Activated T-cell treated with anti-CD3 and anti-CD28 coated beads for 1 hour (primary cell): Measurements from ENCODE around the gene OR4M1.
"Not testable (repeated sequence)": the region's sequence is repeated elsewhere in the genome, so short reads cannot be mapped to it uniquely, and the experiment has no call there.

ENCODE experiments used
- DNase-seq: peaks from one replicate; pipeline ENCODE4 v3.0.0-alpha.2; 2020; ENCODE audit warnings: low read depth

The OR4M1 gene

GRCh38 chr14:19773204-19773603 is at the start of gene OR4M1:
Gene OR4M1, plus strand, starts transcription at chr14:19773504. Its CDS starts 6,819 bp downstream, at chr14:19780323.
- DNase-seq, result not testable (repeated sequence)

DNA sequence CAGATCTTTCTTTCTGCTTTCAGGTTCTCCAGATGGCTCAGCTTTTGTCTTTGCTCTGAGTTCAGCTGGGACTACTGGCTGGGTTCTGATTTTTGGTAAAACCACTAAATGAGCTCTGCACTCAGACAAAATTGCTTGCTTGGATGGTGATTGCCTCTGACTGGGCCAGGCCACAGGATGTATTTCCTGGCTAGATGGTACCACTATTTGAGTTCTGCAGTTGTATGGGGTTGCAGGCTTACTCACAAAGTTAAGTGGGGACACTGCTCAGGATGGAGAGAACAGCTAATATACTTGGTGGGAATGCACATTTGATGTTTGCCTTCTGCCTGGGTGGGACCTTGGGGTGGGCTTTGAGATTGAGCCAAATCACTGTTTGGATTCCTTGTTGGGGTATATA is 43.9 kb upstream of the OR4M1 start:
- DNase-seq, result no peak

- DNase-seq, result no peak
Measured at GRCh38 chr14:19729763-19730162, 43.5 kb upstream of the OR4M1 start.

- DNase-seq, result not testable (repeated sequence)
Measured at GRCh38 chr14:19733893-19734292, 39.4 kb upstream of the OR4M1 start.

DNA sequence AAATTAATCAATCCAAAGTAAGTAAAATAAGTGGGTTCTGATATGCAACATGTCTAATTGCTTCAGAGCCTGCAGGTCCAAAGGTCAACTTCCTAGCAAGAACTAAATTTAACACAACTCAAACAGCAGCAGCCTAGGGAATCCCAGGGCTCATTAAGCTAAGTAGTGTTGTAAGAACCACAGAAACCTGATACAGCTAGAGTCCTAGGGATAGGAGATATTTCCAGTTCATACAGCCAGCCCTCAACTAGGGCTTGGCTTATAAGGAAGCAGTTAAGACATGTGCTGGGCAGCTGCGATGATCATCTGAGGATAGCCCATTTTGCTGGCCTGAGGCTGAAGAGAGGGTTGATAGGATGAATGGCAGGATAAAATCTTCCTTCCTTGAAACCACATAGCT is 30.0 kb upstream of the OR4M1 start, which contains the start of gene OR4Q3:
OR4Q3 (plus strand) TSS at position 316 of the 400 bp plus-strand sequence.
- no peak for DNase-seq

DNA sequence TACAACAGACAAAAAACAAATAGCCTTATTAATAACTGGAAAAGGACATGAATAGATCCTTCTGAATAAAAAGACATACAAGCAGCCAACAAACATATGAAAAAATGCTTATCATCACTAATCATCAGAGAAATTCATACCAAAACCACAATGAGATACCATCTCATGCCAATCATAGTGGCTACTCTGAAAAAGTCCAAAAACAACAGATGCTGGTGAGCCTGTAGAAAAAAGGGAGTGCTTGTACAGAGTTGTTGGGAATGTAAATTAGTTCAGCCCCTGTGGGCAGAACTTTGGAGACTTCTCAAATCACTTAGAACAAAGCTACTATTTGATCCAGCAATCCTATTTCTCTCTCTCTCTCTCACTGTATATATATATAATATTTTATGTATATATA is 21.0 kb upstream of the OR4M1 start:
- not testable (repeated sequence) for DNase-seq

DNA sequence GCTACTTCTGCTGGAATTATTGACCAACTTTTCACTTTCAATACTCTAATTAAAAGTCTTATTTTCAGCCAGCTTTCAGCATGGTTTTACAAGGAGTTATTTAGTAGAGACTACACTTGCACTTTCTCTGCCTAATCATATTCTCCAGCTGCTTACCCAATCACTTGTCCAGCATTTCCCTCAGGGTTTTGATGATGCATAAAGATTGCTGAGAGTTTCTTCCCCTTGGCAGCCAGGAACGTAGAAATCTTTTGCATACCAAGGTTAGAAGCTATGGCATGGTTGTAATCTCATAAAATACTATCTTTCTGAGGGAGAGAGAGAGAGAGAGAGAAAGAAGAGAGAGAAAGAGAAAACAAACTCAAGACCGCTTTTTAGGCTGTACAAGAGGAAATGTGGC is 19.1 kb upstream of the OR4M1 start:
- DNase-seq, result no peak

GRCh38 chr14:19771491-19771890 is 1.8 kb upstream of the OR4M1 start:
- not testable (repeated sequence) for DNase-seq

DNA sequence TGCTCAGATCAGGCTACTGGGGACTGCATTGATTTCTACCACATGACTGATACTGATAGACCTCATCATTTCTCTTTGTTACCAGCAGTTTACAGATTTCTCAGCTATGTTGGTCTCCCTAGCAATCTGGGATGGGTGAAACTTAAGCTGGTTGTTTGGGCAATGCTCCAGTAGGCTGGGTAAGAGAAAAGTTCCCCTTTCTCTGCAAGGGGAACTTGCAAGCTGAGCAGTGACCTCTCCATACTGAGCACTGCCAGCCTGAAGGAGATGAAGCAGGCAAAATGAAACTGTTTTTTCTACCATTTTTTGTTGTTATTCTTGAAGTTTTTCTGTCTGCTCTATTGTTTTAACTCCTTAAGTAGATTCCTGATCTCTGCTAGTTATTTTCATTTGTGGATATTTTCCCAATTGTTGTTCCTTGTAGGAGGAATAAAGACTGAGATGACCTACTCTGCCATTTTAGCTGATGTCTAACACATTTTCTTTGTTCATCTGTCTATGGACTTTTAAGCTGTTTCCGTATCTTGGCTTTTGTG is 1.3 kb upstream of the OR4M1 start:
- DNase-seq, result no peak

DNA sequence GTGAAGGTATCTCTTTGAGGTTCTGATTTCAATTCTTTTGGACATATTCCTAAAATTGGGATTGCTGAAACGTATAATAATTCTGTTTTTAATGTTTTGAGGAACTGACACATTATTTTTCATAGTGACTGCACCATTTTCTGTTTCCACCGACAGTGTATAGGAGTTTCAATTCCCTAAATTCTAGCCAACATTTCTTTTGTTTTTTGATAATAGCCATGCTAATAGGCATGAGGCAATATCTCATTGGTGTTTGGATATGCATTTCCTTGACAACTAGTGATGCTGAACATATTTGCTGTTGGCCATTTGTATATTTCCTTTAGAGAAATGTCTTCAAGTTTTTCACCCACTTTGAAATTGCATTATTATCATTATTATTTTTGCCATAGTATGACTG is 850 bp upstream of the OR4M1 start:
- DNase-seq, result not testable (repeated sequence)

DNA sequence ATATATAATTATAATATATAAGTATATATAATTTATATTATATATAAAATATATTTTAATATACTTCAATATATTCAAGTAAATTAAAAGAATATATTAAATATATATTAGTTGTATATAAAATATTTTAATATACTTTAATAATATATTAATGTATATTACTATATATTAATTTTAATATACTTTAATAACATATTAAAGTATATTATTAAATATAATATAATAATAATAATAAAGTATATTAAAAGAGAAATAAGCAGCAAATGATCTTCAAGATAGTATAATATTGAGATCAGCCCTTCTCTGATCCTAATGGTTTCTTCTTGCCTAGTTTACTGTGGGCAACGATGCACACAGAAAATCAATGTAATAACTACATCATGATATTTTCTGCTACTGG is 2.3 kb downstream of the OR4M1 start:
- no peak for DNase-seq

DNA sequence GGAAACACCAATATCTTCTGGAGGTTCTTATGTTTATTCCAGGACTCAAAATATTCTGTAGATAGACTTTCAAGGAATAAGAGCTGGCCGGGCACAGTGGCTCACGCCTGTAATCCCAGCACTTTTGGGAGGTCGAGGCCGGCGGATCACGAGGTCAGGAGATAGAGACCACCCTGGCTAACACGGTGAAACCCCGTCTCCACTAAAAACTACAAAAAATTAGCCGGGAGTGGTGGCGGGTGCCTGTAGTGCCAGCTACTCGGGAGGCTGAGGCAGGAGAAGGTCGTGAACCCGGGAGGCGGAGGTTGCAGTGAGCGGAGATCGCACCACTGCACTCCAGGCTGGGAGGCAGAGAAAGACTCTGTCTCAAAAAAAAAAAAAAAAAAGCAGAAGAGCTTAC is 12.5 kb downstream of the OR4M1 start:
- not testable (repeated sequence) for DNase-seq

GRCh38 chr14:19787318-19787717 is 14.0 kb downstream of the OR4M1 start:
- not testable (repeated sequence) for DNase-seq

GRCh38 chr14:19788150-19788549 is 14.8 kb downstream of the OR4M1 start:
- not testable (repeated sequence) for DNase-seq

DNA sequence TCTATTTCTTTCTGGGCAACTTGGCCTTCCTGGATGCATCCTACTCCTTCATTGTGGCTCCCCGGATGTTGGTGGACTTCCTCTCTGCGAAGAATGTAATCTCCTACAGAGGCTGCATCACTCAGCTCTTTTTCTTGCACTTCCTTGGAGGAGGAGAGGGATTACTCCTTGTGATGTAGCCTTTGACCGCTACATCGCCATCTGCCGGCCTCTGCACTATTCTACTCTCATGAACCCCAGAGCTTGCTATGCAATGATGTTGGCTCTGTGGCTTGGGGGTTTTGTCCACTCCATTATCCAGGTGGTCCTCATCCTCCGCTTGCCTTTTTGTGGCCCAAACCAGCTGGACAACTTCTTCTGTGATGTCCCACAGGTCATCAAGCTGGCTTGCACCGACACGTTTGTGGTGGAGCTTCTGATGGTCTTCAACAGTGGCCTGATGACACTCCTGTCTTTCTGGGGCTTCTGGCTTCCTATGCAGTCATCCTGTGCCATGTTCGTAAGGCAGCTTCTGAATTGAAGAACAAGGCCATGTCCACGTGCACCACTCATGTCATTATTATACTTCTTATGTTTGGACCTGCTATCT is 23.3 kb downstream of the OR4M1 start:
- not testable (repeated sequence) for DNase-seq

DNA sequence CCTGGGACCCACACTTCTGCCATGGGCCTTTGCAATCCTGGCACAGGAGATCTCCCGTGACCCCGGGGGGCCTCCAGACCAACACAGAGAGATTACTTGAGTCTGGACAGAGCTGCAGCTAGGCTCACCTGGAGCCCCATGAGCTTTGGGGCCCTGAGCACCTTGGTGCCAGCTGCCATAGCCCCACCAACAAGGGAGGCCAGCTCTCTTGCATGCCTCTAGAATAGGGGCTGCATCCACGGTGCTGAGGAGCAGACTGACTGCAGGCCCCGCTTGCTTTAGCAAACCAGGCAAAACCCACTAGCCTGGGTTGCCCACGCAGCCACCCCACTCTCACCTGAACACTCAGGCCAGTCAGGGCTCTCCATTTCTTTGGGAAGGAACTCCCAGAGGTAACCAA is 26.6 kb downstream of the OR4M1 start:
- DNase-seq, result no peak

DNA sequence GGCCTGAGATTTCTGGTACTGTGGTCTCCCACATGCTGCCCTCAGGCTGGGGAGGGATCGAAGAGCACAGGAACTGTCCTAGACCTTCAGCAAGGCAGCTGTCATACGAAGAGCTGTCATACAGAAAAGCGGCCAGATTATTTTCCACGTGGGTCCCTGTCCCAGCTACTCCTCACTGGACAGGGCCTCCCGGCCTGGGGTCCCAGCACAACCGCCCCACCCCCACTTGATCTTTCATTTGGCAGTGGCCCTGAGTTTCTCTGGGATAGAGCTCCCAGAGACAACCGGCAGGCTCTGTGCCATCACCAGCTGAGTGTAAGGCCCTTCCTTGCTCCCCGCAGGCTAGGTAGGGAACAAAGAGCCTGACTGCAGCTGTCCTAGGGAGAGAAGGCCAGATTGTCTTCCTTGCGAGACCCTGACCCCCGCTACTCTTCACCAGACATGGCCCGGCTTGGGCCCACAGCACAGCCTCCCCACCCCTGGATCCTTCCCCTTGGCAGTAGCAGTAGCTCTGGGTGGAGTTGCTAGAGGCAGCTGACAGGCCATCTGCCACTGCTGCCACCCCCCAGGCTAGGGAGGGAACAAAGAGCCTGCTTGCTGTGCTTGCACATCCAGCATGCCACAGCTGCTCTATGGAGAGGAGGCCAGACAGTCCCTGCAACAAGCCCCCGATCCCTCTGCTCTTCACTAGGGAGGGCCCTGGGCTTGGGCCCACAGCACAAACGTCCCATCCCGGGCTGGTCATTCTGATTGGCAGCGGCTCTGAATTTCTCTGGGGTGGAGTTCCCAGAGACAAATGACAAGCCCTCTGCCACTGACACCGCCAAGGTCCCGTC is 27.2 kb downstream of the OR4M1 start:
- no peak for DNase-seq

DNA sequence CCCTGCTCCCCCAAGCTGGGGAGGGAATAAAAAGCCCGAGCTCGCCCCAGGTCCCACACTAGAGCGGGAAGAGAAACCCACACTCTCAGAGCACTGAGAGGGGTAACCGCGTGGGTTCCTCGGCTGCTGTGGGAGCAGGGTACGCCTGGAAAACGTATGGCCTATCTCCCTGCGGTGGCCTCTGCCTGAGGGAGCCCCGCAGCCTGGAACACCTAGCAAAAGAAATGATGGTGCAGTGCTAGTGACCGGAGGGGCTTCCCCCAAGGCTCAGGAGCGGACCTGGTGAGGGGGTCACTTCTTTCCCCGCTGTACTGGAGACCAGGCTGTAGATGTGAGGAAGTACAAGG is 27.8 kb downstream of the OR4M1 start:
- DNase-seq, result no peak

DNA sequence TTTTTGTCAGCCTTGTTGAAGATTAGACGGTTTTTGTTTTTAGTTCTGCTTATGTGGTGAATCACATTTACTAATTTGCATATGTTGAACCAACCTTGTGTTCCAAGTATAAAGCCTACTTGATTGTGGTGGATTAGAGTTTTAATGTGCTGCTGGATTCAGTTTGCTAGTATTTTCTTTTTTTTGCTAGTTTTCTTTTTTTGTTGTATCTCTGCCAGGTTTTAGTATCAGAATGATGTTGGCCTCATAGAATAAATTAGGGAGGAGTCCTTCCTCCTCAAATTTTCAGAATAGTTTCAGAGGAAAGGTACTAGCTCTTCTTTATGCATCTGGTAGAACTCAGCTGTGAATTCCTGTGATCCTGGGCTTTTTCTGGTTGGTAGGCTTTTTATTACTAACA is 30.2 kb downstream of the OR4M1 start, which contains the start of gene OR4N2:
OR4N2 (plus strand) TSS at position 301 of the 400 bp plus-strand sequence. CDS start 23,679 bp downstream, outside the sequence.
- not testable (repeated sequence) for DNase-seq

GRCh38 chr14:19813171-19813920 is 40.0 kb downstream of the OR4M1 start:
- DNase-seq, result not testable (repeated sequence)

DNA sequence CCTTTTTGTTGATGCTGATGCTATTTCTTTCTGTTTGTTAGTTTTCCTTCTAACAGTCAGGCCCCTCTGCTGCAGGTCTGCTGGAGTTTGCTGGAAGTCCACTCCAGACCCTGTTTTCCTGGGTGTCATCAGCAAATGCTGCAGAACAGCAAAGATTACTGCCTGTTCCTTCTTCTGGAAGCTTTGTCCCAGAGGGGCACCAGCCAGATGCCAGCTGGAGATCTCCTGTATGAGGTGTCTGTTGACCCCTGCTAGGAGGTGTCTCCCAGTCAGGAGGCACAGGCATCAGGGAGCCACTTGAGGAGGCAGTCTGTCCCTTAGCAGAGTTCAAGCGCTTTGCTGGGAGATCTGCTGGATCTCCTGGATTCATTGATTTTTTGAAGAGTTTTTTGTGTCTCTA is 46.6 kb downstream of the OR4M1 start:
- not testable (repeated sequence) for DNase-seq

- not testable (repeated sequence) for DNase-seq
Measured at GRCh38 chr14:19821016-19821415, 47.7 kb downstream of the OR4M1 start.
